ENCODE data around the gene AVPI1.
"Not testable (repeated sequence)": the region's sequence is repeated elsewhere in the genome, so short reads cannot be mapped to it uniquely, and the experiment has no call there.

AVPI1 gene

GRCh38 chr10:97667463-97667862 is 19.6 kb downstream of the AVPI1 start:
- no peak overlapping the region for H3K4me3 ChIP-seq (replicated peaks in 1 of 2; ENCODE audit: low read depth in 2 of 2, low read length in 2 of 2)
- no peak for TF ChIP-seq CTCF (IDR thresholded peaks at IDR 0.05; ENCODE audit: low read depth, low read length)

DNA sequence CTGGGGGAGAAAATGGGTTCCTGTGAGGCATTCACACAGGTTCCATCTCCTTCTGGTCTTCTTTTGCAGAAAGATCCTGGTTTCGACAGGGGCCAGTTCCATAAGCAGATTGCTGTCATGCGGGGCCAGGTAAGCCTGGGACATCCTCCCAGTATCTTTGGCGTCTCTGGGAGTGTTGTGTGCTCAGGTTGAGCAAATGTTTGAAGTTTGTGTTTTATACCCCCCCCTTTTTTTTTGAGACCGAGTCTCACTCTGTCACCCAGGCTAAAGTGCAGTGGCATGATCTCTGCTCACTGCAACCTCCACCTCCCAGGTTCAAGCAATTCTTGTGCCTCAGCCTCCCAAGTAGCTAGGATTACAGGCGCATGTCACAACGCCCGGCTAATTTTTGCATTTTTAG is 20.0 kb downstream of the AVPI1 start:
- no peak for TF ChIP-seq CTCF (IDR thresholded peaks at IDR 0.05; ENCODE audit: low read depth, low read length)
- no peak for DNase-seq (ENCODE audit: low read depth in 2 of 2)
- H3K4me3 ChIP-seq (replicated peaks in 1 of 2; ENCODE audit: low read depth in 2 of 2, low read length in 2 of 2), result no peak overlapping the region

More at GRCh38 chr10:97667463-97667862, 19.6 kb downstream of the AVPI1 start:
- no peak for DNase-seq (ENCODE audit: low read depth in 2 of 2)

DNA sequence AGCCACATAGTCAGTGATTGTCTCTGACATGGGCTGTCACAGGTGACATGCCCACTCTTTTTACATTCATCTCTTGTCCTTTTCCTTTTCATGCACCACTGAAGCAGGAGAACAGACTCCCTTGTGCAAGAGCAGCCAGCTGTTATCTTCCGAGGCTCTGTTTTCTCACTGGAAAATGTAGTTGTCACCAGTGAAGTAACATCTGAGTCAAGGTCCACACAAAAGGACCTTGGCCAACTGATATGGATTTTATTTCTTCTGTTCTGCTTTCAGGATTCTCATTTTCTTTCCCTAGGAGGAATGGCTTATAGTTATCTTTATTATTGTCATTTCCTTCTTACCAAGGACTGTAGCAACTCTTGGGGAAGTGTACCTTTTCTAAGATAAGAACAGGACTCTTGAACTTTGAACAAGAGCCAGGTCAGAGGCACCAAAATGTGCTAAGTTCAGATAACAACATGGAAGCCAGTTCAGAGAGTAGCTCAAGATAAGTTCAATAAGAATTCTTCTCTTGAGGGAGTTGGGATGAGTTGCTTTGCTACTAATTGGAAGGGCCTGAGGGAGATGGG is 22.7 kb downstream of the AVPI1 start:
- TF ChIP-seq CTCF (IDR thresholded peaks at IDR 0.05; ENCODE audit: low read depth, low read length), result no peak
- no peak overlapping the region for H3K4me3 ChIP-seq (replicated peaks in 1 of 2; ENCODE audit: low read depth in 2 of 2, low read length in 2 of 2)
- no peak for DNase-seq (ENCODE audit: low read depth in 2 of 2)

DNA sequence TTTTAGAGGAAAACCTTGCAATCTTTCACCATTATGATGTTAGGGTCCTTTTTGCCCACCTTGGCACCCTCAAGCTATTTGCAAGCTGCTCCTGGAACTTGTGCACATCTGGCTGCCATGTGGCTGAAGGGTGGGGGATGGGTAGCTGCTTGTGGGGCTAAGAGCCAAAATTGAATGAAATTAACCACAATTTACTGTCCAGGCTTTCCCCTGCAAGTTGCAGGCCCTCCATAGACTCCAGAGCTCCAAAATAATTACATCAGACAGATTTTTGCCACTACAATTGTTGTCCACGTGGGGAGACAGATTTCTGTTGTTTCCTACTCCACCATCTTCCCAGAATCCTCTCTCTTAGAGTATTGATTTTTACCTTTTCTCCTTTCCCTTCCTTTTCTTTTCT is 27.5 kb downstream of the AVPI1 start:
- no peak overlapping the region for H3K4me3 ChIP-seq (replicated peaks in 1 of 2; ENCODE audit: low read depth in 2 of 2, low read length in 2 of 2)
- TF ChIP-seq CTCF (IDR thresholded peaks at IDR 0.05; ENCODE audit: low read depth, low read length), result no peak
- peak; percentile 67 to 77 for DNase-seq (ENCODE audit: low read depth in 2 of 2)

DNA sequence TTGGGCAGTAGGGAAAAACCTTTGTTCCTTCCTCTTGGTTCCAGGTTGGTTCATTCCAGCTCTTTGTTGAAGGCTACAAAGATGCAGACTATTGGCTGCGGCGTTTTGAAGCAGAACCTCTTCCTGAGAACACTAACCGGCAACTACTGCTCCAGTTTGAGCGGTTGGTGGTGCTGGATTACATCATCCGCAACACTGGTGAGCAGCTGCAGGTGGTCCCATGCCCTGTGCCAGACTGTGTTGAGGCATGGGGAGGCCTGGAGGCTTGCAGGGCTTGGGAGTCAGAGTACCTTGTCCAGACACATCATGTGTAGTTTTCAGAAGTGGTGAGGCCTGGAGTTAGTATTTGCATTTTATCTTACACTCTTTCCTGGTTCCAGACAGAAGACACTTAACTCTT is 30.3 kb downstream of the AVPI1 start:
- no peak for DNase-seq (ENCODE audit: low read depth in 2 of 2)
- TF ChIP-seq CTCF (IDR thresholded peaks at IDR 0.05; ENCODE audit: low read depth, low read length), result no peak
- H3K4me3 ChIP-seq (replicated peaks in 1 of 2; ENCODE audit: low read depth in 2 of 2, low read length in 2 of 2), result no peak overlapping the region

DNA sequence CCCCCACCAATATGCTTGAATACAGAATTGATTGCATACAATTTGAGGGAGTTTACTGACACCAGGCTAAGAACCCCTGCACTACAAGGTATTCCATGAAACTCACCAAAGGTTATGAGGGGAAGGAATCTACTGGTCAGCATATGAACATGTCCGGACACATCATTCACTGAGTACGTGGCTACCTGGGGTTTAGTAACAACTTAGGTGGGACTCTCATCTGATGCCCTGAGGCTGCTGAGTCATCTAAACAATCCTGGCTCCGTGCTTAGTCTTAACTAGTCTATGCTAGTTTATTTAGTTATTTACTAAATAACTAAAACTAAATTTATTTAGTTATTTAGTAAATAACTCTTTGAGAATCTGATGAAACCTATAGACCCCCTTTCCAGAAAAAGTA is 35.3 kb downstream of the AVPI1 start:
- no peak for DNase-seq (ENCODE audit: low read depth in 2 of 2)
- no peak overlapping the region for H3K4me3 ChIP-seq (replicated peaks in 1 of 2; ENCODE audit: low read depth in 2 of 2, low read length in 2 of 2)
- no peak for TF ChIP-seq CTCF (IDR thresholded peaks at IDR 0.05; ENCODE audit: low read depth, low read length)

GRCh38 chr10:97650726-97651125 is 36.3 kb downstream of the AVPI1 start:
- DNase-seq (ENCODE audit: low read depth in 2 of 2), result no peak
- no peak for TF ChIP-seq CTCF (IDR thresholded peaks at IDR 0.05; ENCODE audit: low read depth, low read length)

DNA sequence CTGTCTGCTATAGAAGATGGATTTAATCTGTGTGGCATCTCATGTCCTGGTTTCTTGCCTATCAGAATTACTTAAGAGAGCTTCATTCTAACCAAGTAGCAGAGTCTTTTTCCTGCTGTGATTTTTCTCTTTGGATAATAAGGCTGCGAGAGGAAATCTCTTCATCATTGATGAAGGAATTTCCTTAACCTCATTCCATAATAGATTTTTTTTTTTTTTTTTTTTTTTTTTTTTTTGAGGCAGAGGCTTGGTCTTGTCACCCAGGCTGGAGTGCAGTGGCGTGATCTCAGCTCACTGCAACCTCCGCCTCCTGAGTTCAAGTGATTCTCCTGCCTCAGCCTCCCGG is 37.7 kb downstream of the AVPI1 start:
- DNase-seq (ENCODE audit: low read depth in 2 of 2), result not testable (repeated sequence)
- H3K4me3 ChIP-seq (replicated peaks in 1 of 2; ENCODE audit: low read depth in 2 of 2, low read length in 2 of 2), result peak overlapping the region in 1 of 2 donors; percentile 2

More at GRCh38 chr10:97650726-97651125, 36.3 kb downstream of the AVPI1 start:
- H3K4me3 ChIP-seq (replicated peaks in 1 of 2; ENCODE audit: low read depth in 2 of 2, low read length in 2 of 2), result no peak overlapping the region
